ENCODE measurements around the gene ABLIM2. TPM values are rescaled to one million over a fixed set of nuclear protein-coding genes. Genes with fewer than 3 reads are reported as not detected.

The ABLIM2 gene
- total RNA-seq, 4 donors from 2014 or later, result 5.9 to 20.0 (median 8.6) TPM

DNA sequence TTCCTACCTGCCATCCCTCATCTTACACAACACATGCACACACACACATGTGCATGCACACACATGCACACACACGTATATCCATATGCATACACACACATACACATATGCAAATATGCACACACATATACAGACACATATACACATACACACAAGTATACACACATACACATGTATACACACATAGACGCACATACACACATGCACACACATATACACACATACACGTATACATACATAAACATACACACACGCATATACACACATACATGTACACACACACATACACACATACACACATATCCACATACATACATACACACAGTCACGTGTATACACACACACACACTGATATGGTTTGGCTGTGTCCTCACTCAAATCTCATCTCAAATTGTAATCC lies 182.0 kb downstream of the ABLIM2 start:
- TF ChIP-seq, protein P1, sequence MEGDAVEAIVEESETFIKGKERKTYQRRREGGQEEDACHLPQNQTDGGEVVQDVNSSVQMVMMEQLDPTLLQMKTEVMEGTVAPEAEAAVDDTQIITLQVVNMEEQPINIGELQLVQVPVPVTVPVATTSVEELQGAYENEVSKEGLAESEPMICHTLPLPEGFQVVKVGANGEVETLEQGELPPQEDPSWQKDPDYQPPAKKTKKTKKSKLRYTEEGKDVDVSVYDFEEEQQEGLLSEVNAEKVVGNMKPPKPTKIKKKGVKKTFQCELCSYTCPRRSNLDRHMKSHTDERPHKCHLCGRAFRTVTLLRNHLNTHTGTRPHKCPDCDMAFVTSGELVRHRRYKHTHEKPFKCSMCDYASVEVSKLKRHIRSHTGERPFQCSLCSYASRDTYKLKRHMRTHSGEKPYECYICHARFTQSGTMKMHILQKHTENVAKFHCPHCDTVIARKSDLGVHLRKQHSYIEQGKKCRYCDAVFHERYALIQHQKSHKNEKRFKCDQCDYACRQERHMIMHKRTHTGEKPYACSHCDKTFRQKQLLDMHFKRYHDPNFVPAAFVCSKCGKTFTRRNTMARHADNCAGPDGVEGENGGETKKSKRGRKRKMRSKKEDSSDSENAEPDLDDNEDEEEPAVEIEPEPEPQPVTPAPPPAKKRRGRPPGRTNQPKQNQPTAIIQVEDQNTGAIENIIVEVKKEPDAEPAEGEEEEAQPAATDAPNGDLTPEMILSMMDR (IDR thresholded peaks at IDR 0.05; ENCODE audit: low read depth), result no peak

DNA sequence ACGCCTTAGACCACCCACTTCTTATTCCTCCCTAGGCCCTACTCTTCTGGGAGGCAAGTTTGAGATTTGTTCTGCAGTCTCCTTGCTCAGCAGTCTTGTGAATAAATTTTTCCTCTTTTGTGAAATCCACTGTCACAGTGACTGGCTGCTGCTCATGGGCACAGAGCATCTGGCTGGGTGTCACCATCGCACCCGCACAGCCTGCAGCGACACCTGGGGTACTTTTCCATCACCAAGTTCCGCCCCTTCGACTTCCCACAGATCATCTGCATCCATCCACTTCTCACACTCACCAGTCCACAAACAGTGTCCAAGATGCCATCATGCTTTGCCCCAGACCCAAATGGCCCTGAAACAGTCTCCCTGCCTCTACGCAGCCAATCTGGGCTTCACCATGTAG lies 182.6 kb downstream of the ABLIM2 start:
- TF ChIP-seq, protein P1 (IDR thresholded peaks at IDR 0.05; ENCODE audit: low read depth), result no peak

DNA sequence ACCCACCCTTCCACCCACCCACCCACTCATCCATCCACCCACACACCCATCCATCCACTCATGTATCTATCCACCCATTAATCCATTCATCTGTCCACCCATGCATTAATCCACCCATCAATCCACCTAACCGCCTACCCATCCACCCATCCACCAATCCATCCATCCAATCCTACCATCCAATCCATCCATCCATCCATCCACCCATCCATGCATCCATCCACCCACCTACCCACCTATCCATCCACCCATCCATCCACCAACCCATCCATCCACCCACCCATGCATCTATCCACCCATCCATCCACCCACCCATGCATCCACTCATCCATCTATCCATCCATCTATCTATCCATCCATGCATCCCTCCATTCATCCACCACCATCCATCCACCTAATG lies 184.2 kb downstream of the ABLIM2 start:
- TF ChIP-seq, protein P1 (IDR thresholded peaks at IDR 0.05; ENCODE audit: low read depth), result no peak

DNA sequence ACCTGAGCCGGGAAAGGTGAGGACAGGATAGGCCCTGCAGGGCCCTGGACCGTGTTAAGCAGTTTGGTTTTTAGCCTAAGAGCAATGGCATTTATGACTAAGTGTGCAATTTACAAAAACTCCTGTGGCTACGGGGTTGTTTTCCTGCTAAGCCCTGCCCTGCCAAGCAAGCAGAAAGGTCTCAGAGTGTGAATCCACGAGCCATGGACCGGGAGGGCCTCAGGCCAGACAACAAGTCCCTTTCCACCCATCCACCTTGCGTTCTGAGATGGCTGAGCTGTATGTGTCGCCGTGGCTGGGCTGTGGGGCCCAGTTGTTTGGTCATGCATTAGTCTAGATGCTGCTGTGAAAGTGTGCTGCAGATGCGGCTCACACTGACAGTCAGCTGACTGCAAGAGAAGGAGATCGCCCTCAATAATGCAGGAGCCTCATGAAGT lies 185.1 kb downstream of the ABLIM2 start:
- TF ChIP-seq, protein P1 (IDR thresholded peaks at IDR 0.05; ENCODE audit: low read depth), result no peak

DNA sequence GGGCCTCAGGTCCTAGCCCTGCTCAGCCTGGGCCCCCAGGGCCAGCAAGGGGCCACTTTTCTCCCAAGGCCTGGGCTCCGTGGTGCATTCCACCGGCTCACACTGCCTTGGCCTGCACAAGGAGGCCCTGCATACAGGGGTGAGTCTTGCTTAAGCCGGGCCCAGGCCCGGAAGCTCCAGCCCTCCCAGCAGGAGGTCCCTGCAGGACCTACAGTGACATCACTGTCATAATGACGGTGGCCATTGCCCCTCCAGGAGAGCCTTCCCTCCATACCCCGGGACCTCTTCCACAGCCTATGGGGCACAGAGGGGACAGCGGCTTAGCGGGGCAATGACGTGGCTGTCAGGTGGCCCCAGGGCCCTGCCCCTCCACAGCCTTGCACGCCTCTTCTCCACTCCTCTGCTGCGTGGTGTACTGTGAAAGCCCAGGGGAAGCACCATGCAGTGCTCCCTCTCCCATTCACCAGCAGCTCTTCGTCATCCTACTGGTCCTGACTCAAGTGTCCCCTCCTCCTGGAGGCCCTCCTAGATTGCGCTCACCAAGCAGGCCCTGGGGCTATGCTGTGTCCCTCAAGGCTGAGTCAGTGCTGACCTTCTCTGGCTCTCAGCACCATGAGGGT lies 186.6 kb downstream of the ABLIM2 start:
- TF ChIP-seq, protein P1 (IDR thresholded peaks at IDR 0.05; ENCODE audit: low read depth), result no peak

DNA sequence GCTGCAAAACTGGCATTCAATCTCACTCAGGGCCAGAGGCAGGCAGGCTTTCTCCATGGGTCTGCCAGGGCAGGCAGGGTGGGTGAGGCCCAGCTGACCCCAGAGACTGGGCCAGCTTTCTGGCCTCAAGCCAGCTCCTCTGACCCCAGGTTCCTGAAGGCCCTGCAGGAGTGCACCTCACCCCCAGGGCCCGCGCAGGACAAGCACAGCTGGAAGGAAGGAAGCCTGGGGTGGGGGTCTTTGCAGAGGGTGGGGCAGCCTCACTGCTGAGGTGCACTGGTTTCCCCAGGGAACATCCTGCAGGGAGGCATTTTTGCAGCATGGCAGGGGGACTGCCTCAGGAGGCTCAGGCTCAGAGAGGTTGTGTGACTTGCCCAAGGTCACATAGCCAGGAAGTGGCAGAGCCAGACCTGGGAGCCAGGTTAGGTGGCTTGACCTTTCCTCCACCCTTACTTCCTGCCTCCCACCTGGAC lies 187.4 kb downstream of the ABLIM2 start:
- TF ChIP-seq, protein P1 (IDR thresholded peaks at IDR 0.05; ENCODE audit: low read depth), result no peak

DNA sequence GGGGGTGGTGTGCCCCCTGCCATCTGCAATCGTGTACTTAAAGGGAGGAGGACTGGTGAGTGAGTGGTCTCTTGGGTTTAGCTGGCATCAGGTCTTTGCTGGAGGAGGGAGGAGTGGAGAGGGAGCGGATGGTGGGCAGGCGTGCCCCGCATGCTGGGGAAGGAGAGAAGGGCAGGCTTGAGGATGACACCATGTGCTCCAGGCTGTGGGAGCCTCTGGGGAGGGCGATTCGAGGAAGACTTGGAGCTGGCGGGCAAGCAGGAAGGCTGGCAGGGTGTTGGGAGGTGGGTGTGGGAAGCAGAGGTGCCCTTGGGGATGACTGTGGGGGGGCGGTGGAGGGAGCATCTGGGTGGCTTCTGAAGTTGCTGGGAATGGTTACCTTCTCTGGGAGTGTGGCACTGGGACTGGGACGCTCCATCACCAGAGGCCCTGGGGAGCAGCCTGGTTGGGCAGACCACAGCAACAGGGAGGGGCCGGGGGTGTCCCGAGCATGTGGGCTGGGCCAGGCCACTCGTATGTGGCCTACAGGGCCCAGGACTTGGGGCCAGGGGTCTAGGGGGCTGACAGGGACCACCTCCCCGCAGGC lies 188.2 kb downstream of the ABLIM2 start:
- TF ChIP-seq, protein P1 (IDR thresholded peaks at IDR 0.05; ENCODE audit: low read depth), result no peak
